Measurements from ENCODE around the gene AMN.

Gene AMN

DNA sequence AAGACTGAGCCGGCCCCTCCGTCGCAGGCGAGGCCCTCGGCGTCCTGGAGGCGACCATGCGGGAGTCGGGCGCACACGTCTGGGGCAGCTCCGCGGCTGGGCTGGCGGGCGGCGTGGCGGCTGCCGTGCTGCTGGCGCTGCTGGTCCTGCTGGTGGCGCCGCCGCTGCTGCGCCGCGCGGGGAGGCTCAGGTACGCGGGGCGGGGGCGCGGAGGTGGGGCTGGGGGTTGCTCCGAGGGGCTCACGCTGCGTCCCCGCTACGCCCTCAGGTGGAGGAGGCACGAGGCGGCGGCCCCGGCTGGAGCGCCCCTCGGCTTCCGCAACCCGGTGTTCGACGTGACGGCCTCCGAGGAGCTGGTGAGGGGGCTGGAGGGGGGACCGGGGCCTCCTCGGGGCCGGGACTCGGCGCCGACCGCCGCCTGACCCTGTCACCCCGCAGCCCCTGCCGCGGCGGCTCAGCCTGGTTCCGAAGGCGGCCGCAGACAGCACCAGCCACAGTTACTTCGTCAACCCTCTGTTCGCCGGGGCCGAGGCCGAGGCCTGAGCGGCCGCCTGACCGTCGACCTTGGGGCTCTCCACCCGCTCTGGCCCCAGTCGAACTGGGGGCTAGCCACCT is 7.8 kb downstream of the AMN start:
- TF ChIP-seq, protein P1, sequence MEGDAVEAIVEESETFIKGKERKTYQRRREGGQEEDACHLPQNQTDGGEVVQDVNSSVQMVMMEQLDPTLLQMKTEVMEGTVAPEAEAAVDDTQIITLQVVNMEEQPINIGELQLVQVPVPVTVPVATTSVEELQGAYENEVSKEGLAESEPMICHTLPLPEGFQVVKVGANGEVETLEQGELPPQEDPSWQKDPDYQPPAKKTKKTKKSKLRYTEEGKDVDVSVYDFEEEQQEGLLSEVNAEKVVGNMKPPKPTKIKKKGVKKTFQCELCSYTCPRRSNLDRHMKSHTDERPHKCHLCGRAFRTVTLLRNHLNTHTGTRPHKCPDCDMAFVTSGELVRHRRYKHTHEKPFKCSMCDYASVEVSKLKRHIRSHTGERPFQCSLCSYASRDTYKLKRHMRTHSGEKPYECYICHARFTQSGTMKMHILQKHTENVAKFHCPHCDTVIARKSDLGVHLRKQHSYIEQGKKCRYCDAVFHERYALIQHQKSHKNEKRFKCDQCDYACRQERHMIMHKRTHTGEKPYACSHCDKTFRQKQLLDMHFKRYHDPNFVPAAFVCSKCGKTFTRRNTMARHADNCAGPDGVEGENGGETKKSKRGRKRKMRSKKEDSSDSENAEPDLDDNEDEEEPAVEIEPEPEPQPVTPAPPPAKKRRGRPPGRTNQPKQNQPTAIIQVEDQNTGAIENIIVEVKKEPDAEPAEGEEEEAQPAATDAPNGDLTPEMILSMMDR (IDR thresholded peaks at IDR 0.05; ENCODE audit: poor library complexity, severe bottlenecking): no peak
- ATAC-seq (ENCODE audit: low read depth) (no peak; the same call in 2 of the 3 replicates), DNase-seq (ENCODE audit: low spot score) (no peak)
- Histone ChIP-seq H3K36me3 (ENCODE audit: low read depth) (peaks cover 7% of the 10 kb centered on the region; the same call in 1 of the 2 replicates), H3K4me1 (ENCODE audit: insufficient read depth, poor library complexity, severe bottlenecking) (peaks cover 14% of the 10 kb centered on the region), H3K27ac (ENCODE audit: poor library complexity, severe bottlenecking) (no peak overlapping the region), H3K9me3 (ENCODE audit: severe bottlenecking) (no peaks in the 10 kb centered on the region), H3K27me3 (ENCODE audit: insufficient read depth, poor library complexity, severe bottlenecking) (peaks cover 21% of the 10 kb centered on the region), H3K4me3 (ENCODE audit: severe bottlenecking) (no peak overlapping the region)

- H3K27ac ChIP-seq (ENCODE audit: poor library complexity, severe bottlenecking): no peak overlapping the region
- DNase-seq (ENCODE audit: low spot score): peak; percentile 65
- H3K4me1 ChIP-seq (ENCODE audit: insufficient read depth, poor library complexity, severe bottlenecking): peaks cover 14% of the 10 kb centered on the region
- no peak for ATAC-seq (ENCODE audit: low read depth)
- TF ChIP-seq, protein P1 (IDR thresholded peaks at IDR 0.05; ENCODE audit: poor library complexity, severe bottlenecking): no peak
- H3K4me3 ChIP-seq (ENCODE audit: severe bottlenecking): no peak overlapping the region
- no peaks in the 10 kb centered on the region for H3K9me3 ChIP-seq (ENCODE audit: severe bottlenecking)
- H3K27me3 ChIP-seq (ENCODE audit: insufficient read depth, poor library complexity, severe bottlenecking): peaks cover 20% of the 10 kb centered on the region
- peaks cover 11% of the 10 kb centered on the region; the same call in 1 of the 2 replicates for H3K36me3 ChIP-seq (ENCODE audit: low read depth)
These were observed 8.5 kb downstream of the AMN start for GRCh38 chr14:102930753-102931579.

- H3K27me3 ChIP-seq (ENCODE audit: insufficient read depth, poor library complexity, severe bottlenecking): peaks cover 20% of the 10 kb centered on the region
- DNase-seq (ENCODE audit: low spot score) (peak; percentile 64), ATAC-seq (ENCODE audit: low read depth) (no peak)
- H3K4me3 ChIP-seq (ENCODE audit: severe bottlenecking): no peak overlapping the region
- TF ChIP-seq, protein P1 (IDR thresholded peaks at IDR 0.05; ENCODE audit: poor library complexity, severe bottlenecking): no peak
- H3K9me3 ChIP-seq (ENCODE audit: severe bottlenecking): no peaks in the 10 kb centered on the region
- H3K36me3 ChIP-seq (ENCODE audit: low read depth): peaks cover 18% of the 10 kb centered on the region; the same call in 1 of the 2 replicates
- H3K4me1 ChIP-seq (ENCODE audit: insufficient read depth, poor library complexity, severe bottlenecking): peaks cover 14% of the 10 kb centered on the region
- no peak overlapping the region for H3K27ac ChIP-seq (ENCODE audit: poor library complexity, severe bottlenecking)
These were observed 9.3 kb downstream of the AMN start for GRCh38 chr14:102931580-102932285.

DNA sequence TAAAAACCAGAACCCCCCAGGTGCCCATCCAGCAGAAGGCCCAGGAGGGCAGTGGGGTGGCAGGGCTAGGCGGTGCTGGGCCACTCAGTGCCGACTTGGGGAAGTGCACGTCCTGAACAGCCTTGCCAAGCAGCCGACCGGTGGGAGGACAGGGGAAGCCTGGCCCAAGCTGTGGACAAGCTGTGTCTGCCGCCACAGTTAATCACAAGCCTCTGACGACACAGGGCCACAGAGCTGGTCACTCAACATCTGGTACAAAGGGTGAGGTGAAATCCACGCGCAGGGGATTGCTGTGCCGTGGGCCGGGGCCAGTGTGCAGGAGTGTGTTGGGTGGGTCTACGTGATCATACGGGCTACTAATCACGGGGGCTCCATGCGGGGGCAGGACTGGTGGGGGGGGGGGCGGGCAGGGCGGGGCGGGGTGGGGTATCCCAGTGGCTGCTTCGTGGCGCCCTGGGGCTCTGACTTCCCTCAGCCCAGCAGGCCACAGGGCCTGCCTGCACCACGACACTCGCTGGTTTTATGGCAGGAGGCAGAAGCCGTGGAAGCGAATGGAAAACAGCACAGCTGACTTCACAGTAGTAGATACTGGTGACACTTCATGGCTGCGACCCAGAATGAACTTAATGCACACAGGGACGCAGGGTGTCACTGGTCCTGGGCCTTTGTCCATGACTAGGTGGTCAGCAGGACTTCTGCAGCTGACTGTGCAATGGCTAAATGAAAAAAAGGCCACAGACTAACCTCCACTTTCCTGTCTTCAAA is 10.2 kb downstream of the AMN start:
- Histone ChIP-seq H3K9me3 (ENCODE audit: severe bottlenecking) (no peaks in the 10 kb centered on the region), H3K27ac (ENCODE audit: poor library complexity, severe bottlenecking) (no peak overlapping the region), H3K4me3 (ENCODE audit: severe bottlenecking) (no peak overlapping the region), H3K4me1 (ENCODE audit: insufficient read depth, poor library complexity, severe bottlenecking) (peaks cover 6% of the 10 kb centered on the region), H3K27me3 (ENCODE audit: insufficient read depth, poor library complexity, severe bottlenecking) (peaks cover 20% of the 10 kb centered on the region), H3K36me3 (ENCODE audit: low read depth) (peaks cover 25% of the 10 kb centered on the region; the same call in 1 of the 2 replicates)
- TF ChIP-seq, protein P1 (IDR thresholded peaks at IDR 0.05; ENCODE audit: poor library complexity, severe bottlenecking): no peak
- ATAC-seq (ENCODE audit: low read depth): no peak
- DNase-seq (ENCODE audit: low spot score): peak; percentile 66

All from RWPE2 (cell line).